Middle frontal gyrus (tissue), 1 donor: Measurements from ENCODE around the gene OGFR.

Source experiments
- DNase-seq: peaks from one replicate; pipeline ENCODE4 v3.0.0-alpha.2; 2015; ENCODE audit warnings: low spot score; ENCODE audit errors: extremely low spot score

Gene OGFR

DNA sequence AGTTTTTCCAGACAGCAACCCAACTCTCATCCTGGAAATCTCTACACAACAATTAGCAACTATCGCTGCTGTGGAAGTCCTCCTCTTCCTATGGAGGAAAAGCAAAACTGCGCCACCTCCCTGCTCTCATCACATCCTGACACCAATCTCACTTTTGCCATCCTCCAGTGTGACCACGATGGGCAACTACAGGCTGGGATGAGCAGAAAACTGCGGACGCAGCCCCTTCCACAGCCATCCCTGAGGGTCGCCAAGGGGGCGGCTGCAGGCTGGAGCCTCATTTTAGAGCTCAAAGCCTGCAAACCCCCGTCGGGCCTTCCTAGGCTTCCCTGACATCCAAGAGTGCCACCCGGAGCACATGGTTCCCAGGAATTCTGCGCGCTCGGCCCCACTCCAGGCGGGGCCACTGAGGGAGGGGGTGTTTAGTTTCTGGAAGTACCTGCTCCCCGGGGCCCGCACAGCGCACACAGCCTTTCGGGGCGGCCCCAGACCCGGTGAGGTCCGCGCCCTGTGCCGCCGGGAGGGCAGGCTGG, 55.8 kb downstream of the OGFR start:
- no peak for DNase-seq

- DNase-seq: no peak
These were observed 56.5 kb downstream of the OGFR start for GRCh38 chr20:62860924-62861691.

- DNase-seq: peak; percentile 53
These were observed 57.2 kb downstream of the OGFR start, which contains the start of gene TCFL5 for GRCh38 chr20:62861726-62862336. TCFL5 (minus strand) TSS chr20:62861822; CDS start chr20:62861670, 152 bp downstream.
